H1 (cell line): ENCODE measurements around the gene F11. TPM values are rescaled to one million over a fixed set of nuclear protein-coding genes. Genes with fewer than 3 reads are reported as not detected.

Source experiments
- CTCF ChIA-PET: fragments of 300-600 bp; sonication (Branson Sonifier 250); formaldehyde crosslinking; loops from one replicate; lab custom pipeline; 2021; ENCODE audit not compliant: partially characterized antibody; lab: Charles Lee
- POLR2A ChIA-PET: fragments of 300-600 bp; sonication (Branson Sonifier 250); formaldehyde crosslinking; loops from one replicate; lab custom pipeline; 2021; ENCODE audit warnings: inconsistent platforms; ENCODE audit not compliant: partially characterized antibody; lab: Charles Lee
- DNase-seq, 2 experiments: peaks; one replicate each; pipeline versions ENCODE4 v3.0.0 to v3.0.0-alpha.2; 2010 to 2022; ENCODE audit warnings: low spot score in 2 of 2, low read depth in 1 of 2, mixed read lengths in 1 of 2
- FAIRE-seq: peaks from 2 replicates; lab custom pipeline; 2011; peaks lifted over from hg19 to GRCh38; lab: Jason Lieb, UNC
- H2AFZ ChIP-seq: 2 replicates; pipeline ENCODE4 v1.8.1; 2012; ENCODE audit warnings: low read length, inconsistent platforms
- H2AK5ac ChIP-seq: 2 replicates; pipeline ENCODE4 v1.6.1; 2013; ENCODE audit warnings: low read depth, low read length
- H2BK120ac ChIP-seq: replicated peaks from 2 replicates; pipeline ENCODE3; 2013; ENCODE audit warnings: low read depth, low read length, inconsistent platforms
- H2BK12ac ChIP-seq: 2 replicates; pipeline ENCODE4 v1.6.1; 2013; ENCODE audit warnings: low read depth, low read length
- H2BK15ac ChIP-seq: 2 replicates; pipeline ENCODE4 v1.6.1; 2013; ENCODE audit warnings: low read length
- H2BK20ac ChIP-seq: 2 replicates; pipeline ENCODE4 v1.6.1; 2013; ENCODE audit warnings: low read length
- H2BK5ac ChIP-seq: 2 replicates; pipeline ENCODE4 v1.6.1; 2013; ENCODE audit warnings: low read depth, low read length
- H3K14ac ChIP-seq: 2 replicates; pipeline ENCODE4 v1.6.1; 2013; ENCODE audit warnings: inconsistent platforms; ENCODE audit not compliant: insufficient read length
- H3K18ac ChIP-seq: 2 replicates; pipeline ENCODE4 v1.6.1; 2013; ENCODE audit warnings: low read length; ENCODE audit errors: extremely low read depth
- H3K23ac ChIP-seq: 2 replicates; pipeline ENCODE4 v1.6.1; 2013; ENCODE audit warnings: inconsistent platforms; ENCODE audit not compliant: insufficient read length
- H3K23me2 ChIP-seq: 2 replicates; pipeline ENCODE4 v1.6.1; 2013; ENCODE audit warnings: low read depth, low read length
- H3K27ac ChIP-seq: 2 replicates; pipeline ENCODE4 v1.6.1; 2011; ENCODE audit warnings: low read depth, low read length, inconsistent platforms
- H3K27me3 ChIP-seq, 4 experiments: replicated peaks in 1 of 4; 1 replicate in 1 of 4; 2 replicates in 3 of 4; pipeline versions ENCODE4 v1.6.1 to v1.8.1; 2011 to 2013; ENCODE audit warnings: low read length in 3 of 4, mild to moderate bottlenecking in 3 of 4, inconsistent platforms in 2 of 4, mixed read lengths in 2 of 4, moderate library complexity in 1 of 4; ENCODE audit not compliant: control insufficient read depth in 3 of 4, insufficient read depth in 3 of 4; ENCODE audit errors: extremely low read depth in 1 of 4
- H3K36me3 ChIP-seq, 4 experiments: 2 replicates each; pipeline versions ENCODE4 v1.6.1 to v1.8.1; 2011 to 2013; ENCODE audit warnings: mild to moderate bottlenecking in 4 of 4, low read length in 3 of 4, moderate library complexity in 2 of 4, control low read depth in 1 of 4, inconsistent platforms in 1 of 4; ENCODE audit not compliant: insufficient read depth in 4 of 4, control insufficient read depth in 2 of 4
- H3K4ac ChIP-seq: replicated peaks from 2 replicates; pipeline ENCODE3; 2013; ENCODE audit warnings: low read length, low read depth, mixed read lengths, inconsistent platforms; ENCODE audit not compliant: insufficient read length
- H3K4me1 ChIP-seq, 4 experiments: replicated peaks in 1 of 4; 1 replicate in 1 of 4; 2 replicates in 3 of 4; pipeline versions ENCODE4 v1.6.1 to v1.8.1; 2011 to 2013; ENCODE audit warnings: low read length in 3 of 4, inconsistent platforms in 2 of 4, mixed read lengths in 1 of 4; ENCODE audit not compliant: insufficient read depth in 4 of 4, control insufficient read depth in 3 of 4
- H3K4me2 ChIP-seq, 2 experiments: 2 replicates each; pipeline versions ENCODE4 v1.6.1 to v1.8.1; 2011 to 2013; ENCODE audit warnings: low read depth in 2 of 2, low read length in 2 of 2, control low read depth in 1 of 2, inconsistent platforms in 1 of 2, mild to moderate bottlenecking in 1 of 2; ENCODE audit not compliant: insufficient read depth in 1 of 2
- H3K4me3 ChIP-seq, 4 experiments: fragments of 200-600, 300-600 bp in 1 of 4; sonication (generic), shearing (Covaris generic), sonication (Bioruptor Twin) in 1 of 4; 2 replicates each; pipeline versions ENCODE4 v1.5.1 to v1.8.1; 2011 to 2016; ENCODE audit warnings: low read length in 4 of 4, low read depth in 3 of 4, control low read depth in 2 of 4, inconsistent platforms in 2 of 4, mild to moderate bottlenecking in 2 of 4, mixed read lengths in 1 of 4, moderate library complexity in 1 of 4; ENCODE audit not compliant: insufficient read depth in 2 of 4; ENCODE audit errors: extremely low read depth in 1 of 4
- H3K56ac ChIP-seq: replicated peaks from 2 replicates; pipeline ENCODE3; 2013; ENCODE audit warnings: low read depth, mild to moderate bottlenecking, mixed read lengths, low read length, inconsistent platforms; ENCODE audit not compliant: insufficient read length
- H3K79me1 ChIP-seq: 2 replicates; pipeline ENCODE4 v1.6.1; 2013; ENCODE audit warnings: low read depth, low read length, control low read depth
- H3K79me2 ChIP-seq, 2 experiments: 2 replicates each; pipeline versions ENCODE4 v1.6.1 to v1.8.1; 2012 to 2013; ENCODE audit warnings: low read length in 2 of 2, mild to moderate bottlenecking in 2 of 2, inconsistent platforms in 1 of 2; ENCODE audit not compliant: insufficient read depth in 2 of 2, control insufficient read depth in 1 of 2
- H3K9ac ChIP-seq, 4 experiments: replicated peaks in 1 of 4; 1 replicate in 1 of 4; 2 replicates in 3 of 4; pipeline versions ENCODE4 v1.6.1 to v1.8.1; 2011 to 2013; ENCODE audit warnings: low read depth in 3 of 4, low read length in 3 of 4, control low read depth in 2 of 4, mild to moderate bottlenecking in 2 of 4, moderate library complexity in 2 of 4, inconsistent platforms in 1 of 4; ENCODE audit errors: extremely low read depth in 1 of 4
- H3K9me3 ChIP-seq, 2 experiments: 2 replicates each; pipeline versions ENCODE4 v1.6.1 to v1.8.1; 2012 to 2013; ENCODE audit warnings: mild to moderate bottlenecking in 2 of 2, moderate library complexity in 2 of 2, control low read depth in 1 of 2, inconsistent platforms in 1 of 2, low read depth in 1 of 2, low read length in 1 of 2, mixed read lengths in 1 of 2; ENCODE audit not compliant: insufficient read depth in 2 of 2
- H4K20me1 ChIP-seq, 2 experiments: replicated peaks in 1 of 2; 2 replicates each; pipeline versions ENCODE3 to v1.8.1; 2011 to 2013; ENCODE audit warnings: inconsistent platforms in 2 of 2, low read length in 2 of 2, mild to moderate bottlenecking in 1 of 2; ENCODE audit not compliant: insufficient read depth in 2 of 2, control insufficient read depth in 1 of 2
- H4K5ac ChIP-seq: 2 replicates; pipeline ENCODE4 v1.6.1; 2013; ENCODE audit warnings: low read length, low read depth, mixed read lengths, inconsistent platforms; ENCODE audit not compliant: insufficient read length
- H4K8ac ChIP-seq: 2 replicates; pipeline ENCODE4 v1.8.0; 2013; ENCODE audit warnings: mild to moderate bottlenecking, moderate library complexity, low read length, inconsistent platforms; ENCODE audit not compliant: insufficient read depth; ENCODE audit errors: extremely low read depth
- H4K91ac ChIP-seq: replicated peaks from 2 replicates; pipeline ENCODE3; 2013; ENCODE audit warnings: low read length, mixed read lengths, inconsistent platforms; ENCODE audit not compliant: insufficient read length
- BRCA1 ChIP-seq: IDR thresholded peaks from 2 replicates; pipeline ENCODE4 v1.6.1; 2012; ENCODE audit warnings: low read depth, low read length, improper control_type of control experiment
- RAD21 ChIP-seq, 2 experiments: IDR thresholded peaks in 1 of 2; conservative IDR thresholded peaks in 1 of 2; 2 replicates each; pipeline ENCODE4 v1.6.1; 2011; ENCODE audit warnings: low read depth in 2 of 2, low read length in 2 of 2, improper control_type of control experiment in 1 of 2, inconsistent platforms in 1 of 2, mild to moderate bottlenecking in 1 of 2, moderate library complexity in 1 of 2
- SAP30 ChIP-seq: fragments of 300-600 bp; sonication (generic); IDR thresholded peaks from 2 replicates; pipeline ENCODE4 v1.7.1; 2012; ENCODE audit warnings: low read length, moderate library complexity, mild to moderate bottlenecking, inconsistent platforms; ENCODE audit not compliant: insufficient read depth, insufficient replicate concordance
- SIX5 ChIP-seq: IDR thresholded peaks from 2 replicates; pipeline ENCODE4 v1.6.1; 2011; ENCODE audit warnings: mild to moderate bottlenecking, low read depth, low read length
- SRF ChIP-seq: IDR thresholded peaks from 2 replicates; pipeline ENCODE4 v1.6.1; 2011; ENCODE audit warnings: mild to moderate bottlenecking, low read depth, low read length, moderate library complexity
- TAF1 ChIP-seq: IDR thresholded peaks from 2 replicates; pipeline ENCODE4 v1.6.1; 2011; ENCODE audit warnings: mild to moderate bottlenecking, low read depth, low read length
- YY1 ChIP-seq: IDR thresholded peaks from 2 replicates; pipeline ENCODE4 v1.6.1; 2011; ENCODE audit warnings: low read depth, mild to moderate bottlenecking, low read length
- ZNF274 ChIP-seq: IDR thresholded peaks from 2 replicates; pipeline ENCODE4 v1.7.0; 2012; ENCODE audit warnings: low read length, borderline replicate concordance; ENCODE audit errors: extremely low read depth
- WGBS, 2 experiments: shearing (Covaris generic) in 1 of 2; methylation state at CpG; one replicate each; pipeline versions ENCODE4 v1.1.6 to v1.1.7; 2013 to 2015; ENCODE audit warnings: low lambda C conversion rate in 2 of 2, mixed read lengths in 2 of 2, inconsistent platforms in 1 of 2, low coverage in 1 of 2, missing lambda C conversion rate in 1 of 2; ENCODE audit not compliant: insufficient replicate concordance in 2 of 2, insufficient coverage in 1 of 2, insufficient read length in 1 of 2; ENCODE audit errors: extremely low coverage in 1 of 2, missing lambda C conversion rate in 1 of 2; 5-methylcytosine and 5-hydroxymethylcytosine counted together
- polyA plus RNA-seq, 7 experiments: library from polyadenylated mRNA; depleted of rRNA in 3 of 7; stranded (reverse) in 5 of 7; unstranded in 2 of 7; fragments of >200 nt in 5 of 7; fragments of 200-250 nt in 2 of 7; gene quantifications; 1 replicate in 5 of 7; 2 replicates in 1 of 7; 4 replicates in 1 of 7; pipeline versions ENCODE4 v1.2.1 to v1.2.3, GENCODE V29; 2011 to 2013; ENCODE audit warnings: missing spikeins in 2 of 7, mixed read lengths in 2 of 7
- total RNA-seq: library from RNA; stranded (reverse); fragmentation: NEBNext Ultra II Directional; extraction: Animal tissue kit (Norgen Biotek cat#: 25700); gene quantifications from 2 replicates; pipeline ENCODE4 v1.2.1, GENCODE V29; 2021
- TF ChIP-seq, protein P1 (sequence below): IDR thresholded peaks from 2 replicates; pipeline ENCODE4 v1.6.1; 2012; ENCODE audit warnings: inconsistent platforms

The F11 gene
- total and polyA plus RNA-seq, 2 of the 8 experiments (the other 6 are each of a cell fraction or from before 2014, with no cell fraction given) = 0.27 to 0.99 TPM

DNA sequence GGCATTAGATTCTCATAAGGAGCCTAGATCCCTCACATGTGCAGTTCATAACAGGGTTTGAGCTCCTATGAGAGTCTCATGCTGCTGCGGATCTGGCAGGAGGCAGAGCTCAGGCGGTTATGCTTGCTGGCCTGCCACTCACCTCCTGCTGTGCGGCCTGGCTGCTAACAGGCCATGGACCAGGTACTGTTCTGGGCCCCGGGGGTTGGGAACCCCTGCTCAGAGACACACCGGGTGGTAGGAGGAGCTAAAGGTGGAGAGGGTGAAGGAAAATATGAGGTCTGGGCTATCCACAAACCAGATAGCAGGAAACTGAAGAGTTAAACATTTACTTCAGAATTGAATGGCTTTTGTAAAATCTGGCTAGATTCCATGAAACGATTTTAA, 5.9 kb upstream of the F11 start:
- H2BK15ac ChIP-seq = no peak overlapping the region
- ChIA-PET POLR2A (interaction anchor here (0.9 to 2.1 kb wide), 4 partner anchors 10 to 624 kb away, joined by 3 to 9 read pairs (median 4); no protein-coding TSS in a partner anchor), CTCF (no interaction called here)
- no peak for DNase-seq
- H3K27ac ChIP-seq = no peak overlapping the region
- H3K18ac ChIP-seq = no peak overlapping the region
- no peak overlapping the region for H2AFZ ChIP-seq
- H3K9me3 ChIP-seq = peaks cover 0 to 7% of the 10 kb centered on the region in 2 experiments; a peak in 2 of 4 replicates
- no peak overlapping the region for H2AK5ac ChIP-seq
- H3K14ac ChIP-seq = no peak overlapping the region
- no peaks in the 10 kb centered on the region; the same call in 1 of the 2 replicates for H3K23me2 ChIP-seq
- peaks cover 0 to 35% (median 19%) of the 10 kb centered on the region in 4 experiments; a peak in 6 of 8 replicates for H3K36me3 ChIP-seq
- H3K4me2 ChIP-seq = no peak overlapping the region
- H4K91ac ChIP-seq = no peak overlapping the region
- no peak for FAIRE-seq
- H3K79me2 ChIP-seq = no peaks in the 10 kb centered on the region
- no peak overlapping the region for H2BK5ac ChIP-seq
- no peak overlapping the region for H3K56ac ChIP-seq
- H2BK12ac ChIP-seq = peak overlapping the region; percentile 46; the same call in 1 of the 2 replicates
- peaks cover 3 to 8% (median 5%) of the 10 kb centered on the region in 4 experiments; a peak in 5 of 7 replicates for H3K4me1 ChIP-seq
- H3K79me1 ChIP-seq = no peaks in the 10 kb centered on the region
- H4K8ac ChIP-seq = no peak overlapping the region
- H2BK20ac ChIP-seq = no peak overlapping the region
- H3K27me3 ChIP-seq = no peaks in the 10 kb centered on the region
- no peak overlapping the region for H2BK120ac ChIP-seq
- TF ChIP-seq SIX5 = no peak
- TF ChIP-seq, protein P1, sequence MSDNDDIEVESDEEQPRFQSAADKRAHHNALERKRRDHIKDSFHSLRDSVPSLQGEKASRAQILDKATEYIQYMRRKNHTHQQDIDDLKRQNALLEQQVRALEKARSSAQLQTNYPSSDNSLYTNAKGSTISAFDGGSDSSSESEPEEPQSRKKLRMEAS = no peak
- TF ChIP-seq TAF1 = no peak
- no peak for TF ChIP-seq SAP30
- no peak for TF ChIP-seq BRCA1
- no peak for TF ChIP-seq ZNF274
- TF ChIP-seq RAD21 (IDR thresholded peaks at IDR 0.05 in 1 of 2, conservative IDR thresholded peaks at IDR 0.05 in 1 of 2; ENCODE audit: low read depth in 2 of 2, low read length in 2 of 2) = no peak
- no peak for TF ChIP-seq YY1
- TF ChIP-seq SRF = no peak
- H3K9ac ChIP-seq = no peak overlapping the region
- H3K23ac ChIP-seq = no peak overlapping the region
- no peaks in the 10 kb centered on the region for H4K20me1 ChIP-seq
- H4K5ac ChIP-seq = no peak overlapping the region
- H3K4ac ChIP-seq = no peak overlapping the region
- WGBS, 2 experiments = 86% methylated on average over 6 of the region's 6 CpGs; no CpG with 5 or more reads in 1 of the 2 experiments
- no peak overlapping the region for H3K4me3 ChIP-seq
